Measurements from ENCODE around the gene MSANTD4.
"Not testable (repeated sequence)": the region's sequence is repeated elsewhere in the genome, so short reads cannot be mapped to it uniquely, and the experiment has no call there.

The MSANTD4 gene

DNA sequence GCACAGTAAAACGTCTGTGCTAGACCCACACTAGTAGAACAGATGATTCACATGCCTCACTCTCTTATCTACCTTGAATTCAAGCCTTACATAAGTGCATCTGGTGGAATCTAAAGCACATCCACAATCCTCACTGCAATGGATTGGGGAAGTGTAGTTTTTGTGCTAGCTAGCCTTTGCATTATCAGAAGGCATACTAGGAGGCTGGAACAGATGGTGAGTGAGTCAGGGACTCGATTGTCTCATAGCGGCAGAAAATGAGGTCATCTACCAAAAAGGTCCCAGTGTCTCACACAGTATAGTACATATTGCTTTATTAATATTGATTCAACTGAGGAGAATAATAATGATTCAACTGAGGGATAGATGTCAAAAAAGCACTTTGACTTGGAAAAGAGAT is 9.3 kb downstream of the MSANTD4 start:
- TF ChIP-seq, protein P1, sequence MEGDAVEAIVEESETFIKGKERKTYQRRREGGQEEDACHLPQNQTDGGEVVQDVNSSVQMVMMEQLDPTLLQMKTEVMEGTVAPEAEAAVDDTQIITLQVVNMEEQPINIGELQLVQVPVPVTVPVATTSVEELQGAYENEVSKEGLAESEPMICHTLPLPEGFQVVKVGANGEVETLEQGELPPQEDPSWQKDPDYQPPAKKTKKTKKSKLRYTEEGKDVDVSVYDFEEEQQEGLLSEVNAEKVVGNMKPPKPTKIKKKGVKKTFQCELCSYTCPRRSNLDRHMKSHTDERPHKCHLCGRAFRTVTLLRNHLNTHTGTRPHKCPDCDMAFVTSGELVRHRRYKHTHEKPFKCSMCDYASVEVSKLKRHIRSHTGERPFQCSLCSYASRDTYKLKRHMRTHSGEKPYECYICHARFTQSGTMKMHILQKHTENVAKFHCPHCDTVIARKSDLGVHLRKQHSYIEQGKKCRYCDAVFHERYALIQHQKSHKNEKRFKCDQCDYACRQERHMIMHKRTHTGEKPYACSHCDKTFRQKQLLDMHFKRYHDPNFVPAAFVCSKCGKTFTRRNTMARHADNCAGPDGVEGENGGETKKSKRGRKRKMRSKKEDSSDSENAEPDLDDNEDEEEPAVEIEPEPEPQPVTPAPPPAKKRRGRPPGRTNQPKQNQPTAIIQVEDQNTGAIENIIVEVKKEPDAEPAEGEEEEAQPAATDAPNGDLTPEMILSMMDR (IDR thresholded peaks at IDR 0.05; ENCODE audit: low read depth, low read length): no peak
- H3K4me3 ChIP-seq (ENCODE audit: low read depth, low read length): no peak overlapping the region

DNA sequence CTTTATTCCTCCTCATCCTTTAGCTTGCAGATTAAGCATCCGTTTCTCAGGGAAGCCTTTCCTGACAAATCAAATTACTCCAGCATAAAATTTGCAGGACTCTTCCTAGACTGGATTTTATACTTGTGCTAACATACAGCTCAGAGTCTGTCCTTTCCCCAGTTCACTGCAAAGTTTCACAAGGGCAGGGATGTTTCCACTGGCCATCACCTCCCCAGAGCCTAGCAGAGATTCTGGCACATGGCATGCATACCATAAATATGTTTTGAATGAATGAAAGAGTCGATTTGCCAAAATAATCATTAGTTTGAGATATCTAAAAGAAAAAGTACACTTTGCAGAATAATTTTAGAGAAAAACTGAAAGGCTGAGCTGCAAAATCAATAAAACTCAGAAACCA is 10.6 kb downstream of the MSANTD4 start:
- TF ChIP-seq, protein P1 (IDR thresholded peaks at IDR 0.05; ENCODE audit: low read depth, low read length): no peak
- H3K4me3 ChIP-seq (ENCODE audit: low read depth, low read length): no peak overlapping the region

DNA sequence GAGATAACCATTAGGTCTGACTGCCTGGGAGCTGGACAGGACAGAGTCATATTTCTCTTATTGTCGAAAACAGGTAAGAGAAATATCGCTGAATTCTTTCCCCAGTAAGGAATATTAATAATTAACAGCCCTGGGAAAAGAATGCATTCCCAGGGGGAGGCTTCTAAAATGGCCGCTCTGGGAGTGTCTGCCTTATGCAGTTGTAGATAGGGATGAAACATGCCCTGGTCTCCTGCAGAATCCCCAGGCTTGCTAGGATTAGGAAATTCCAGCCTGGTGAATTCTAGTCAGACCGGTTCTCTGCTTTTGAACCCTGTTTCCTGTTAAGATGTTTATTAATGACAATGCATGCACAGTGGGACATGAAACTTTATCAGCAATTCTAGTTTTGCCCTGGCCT is 18.9 kb downstream of the MSANTD4 start:
- not testable (repeated sequence) for H3K4me3 ChIP-seq (ENCODE audit: low read depth, low read length)

DNA sequence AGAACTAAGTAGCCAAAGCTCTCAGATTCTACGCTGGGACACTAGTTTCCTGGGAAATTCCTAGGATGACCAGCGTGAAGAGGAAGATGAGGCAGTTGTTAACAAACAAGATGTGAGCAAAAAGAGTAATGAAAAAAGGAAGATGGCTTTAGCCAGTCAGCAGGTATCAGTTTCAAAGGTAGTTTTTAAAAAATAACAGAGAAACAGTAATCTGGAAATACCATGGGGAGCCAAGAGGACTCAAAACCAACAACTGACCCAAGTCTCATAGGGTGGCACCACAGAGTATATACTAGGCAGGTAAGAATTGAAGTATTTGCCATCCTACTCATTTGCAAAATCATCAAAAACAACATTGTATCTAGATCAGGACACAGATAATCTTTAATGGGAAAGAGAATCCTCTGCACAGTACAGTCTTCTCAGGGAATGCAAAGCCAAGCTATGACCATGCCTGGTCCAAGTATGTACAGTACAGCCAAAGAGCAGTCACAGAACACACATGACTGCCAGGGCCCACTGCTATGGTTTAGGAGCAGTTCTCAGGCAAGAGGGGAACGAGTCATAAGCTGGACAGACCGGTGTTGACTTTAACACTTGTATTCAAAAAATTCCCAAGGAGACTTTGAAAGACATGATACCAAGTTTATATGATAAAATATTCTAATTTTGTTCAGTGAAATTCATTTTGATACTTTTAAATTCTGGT is 20.6 kb downstream of the MSANTD4 start:
- H3K4me3 ChIP-seq (ENCODE audit: low read depth, low read length): no peak overlapping the region
- TF ChIP-seq, protein P1 (IDR thresholded peaks at IDR 0.05; ENCODE audit: low read depth, low read length): no peak

DNA sequence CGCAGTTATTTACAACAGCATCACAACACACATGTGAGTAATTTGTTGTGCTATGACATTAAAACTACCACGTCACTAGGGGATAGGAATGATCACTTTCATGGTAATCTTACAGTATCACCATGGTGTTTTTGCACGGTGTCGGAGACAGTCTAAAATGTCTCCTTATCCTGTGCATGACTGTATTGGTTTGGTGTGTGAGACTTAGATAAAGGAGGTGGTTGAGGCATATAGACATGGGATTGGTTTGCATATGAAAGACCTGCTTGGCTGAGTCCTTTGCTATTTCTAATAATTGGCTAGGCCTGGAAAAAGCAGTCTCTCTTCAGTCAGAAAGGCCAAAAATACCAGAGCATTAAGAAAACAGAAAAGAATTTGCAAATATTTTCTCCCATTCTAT is 30.2 kb downstream of the MSANTD4 start:
- TF ChIP-seq, protein P1 (IDR thresholded peaks at IDR 0.05; ENCODE audit: low read depth, low read length): no peak
- H3K4me3 ChIP-seq (ENCODE audit: low read depth, low read length): no peak overlapping the region

DNA sequence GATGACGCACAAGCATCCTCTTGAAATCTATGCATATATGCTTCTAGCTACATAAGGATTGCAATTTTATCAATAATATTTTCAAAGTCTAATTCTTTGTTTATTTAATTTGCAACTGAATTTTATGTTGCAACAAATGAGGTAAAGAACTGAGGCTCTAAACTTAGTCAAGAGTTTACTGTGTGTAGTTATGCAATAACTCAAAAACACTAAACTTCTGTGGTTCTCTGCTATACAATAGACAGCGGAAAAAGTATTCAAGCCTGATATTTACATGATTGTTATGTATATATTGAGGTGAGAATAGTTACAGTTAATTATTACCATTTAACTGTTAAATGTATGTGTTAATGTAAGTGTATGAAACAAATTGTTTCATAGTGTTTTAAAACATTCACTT is 32.9 kb downstream of the MSANTD4 start:
- TF ChIP-seq, protein P1 (IDR thresholded peaks at IDR 0.05; ENCODE audit: low read depth, low read length): no peak
- H3K4me3 ChIP-seq (ENCODE audit: low read depth, low read length): no peak overlapping the region

DNA sequence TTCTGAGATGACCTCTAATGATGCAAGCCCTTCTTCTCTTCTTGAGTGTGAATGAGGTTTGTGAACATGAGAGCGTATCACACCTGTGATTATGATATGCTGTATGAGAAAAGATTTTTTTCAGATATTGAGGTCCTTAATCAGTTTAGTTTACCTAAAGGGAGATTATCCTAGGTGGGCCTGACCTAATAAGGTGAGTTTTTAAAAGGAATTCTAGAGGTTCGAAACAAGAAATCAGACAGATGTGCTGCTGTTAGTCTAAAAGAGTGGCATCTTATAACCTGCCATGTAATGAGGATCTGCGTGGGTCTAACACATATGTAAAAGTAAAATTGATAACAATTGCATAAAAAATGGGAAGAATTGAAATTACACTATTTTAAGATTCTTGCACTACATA is 33.8 kb downstream of the MSANTD4 start:
- TF ChIP-seq, protein P1 (IDR thresholded peaks at IDR 0.05; ENCODE audit: low read depth, low read length): no peak
- no peak overlapping the region for H3K4me3 ChIP-seq (ENCODE audit: low read depth, low read length)

DNA sequence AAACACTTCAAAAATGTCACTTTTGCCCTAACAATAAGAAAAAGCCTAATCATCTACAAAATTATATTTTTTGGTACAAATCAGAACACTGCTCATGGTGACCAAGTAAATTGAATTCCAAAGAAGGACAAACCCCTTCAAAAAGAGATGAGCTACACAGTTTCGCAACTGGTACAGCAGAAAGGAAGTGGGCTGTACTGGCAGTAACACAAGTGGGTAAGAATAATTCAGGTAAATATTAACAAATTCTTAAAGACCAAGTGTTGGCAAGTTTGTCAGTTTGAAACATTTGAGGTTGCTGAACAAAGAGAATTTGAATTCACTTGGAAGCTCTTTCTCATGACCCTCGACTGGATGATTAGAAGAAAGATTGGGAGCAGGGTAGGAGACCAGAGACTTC is 35.5 kb downstream of the MSANTD4 start:
- no peak overlapping the region for H3K4me3 ChIP-seq (ENCODE audit: low read depth, low read length)
- TF ChIP-seq, protein P1 (IDR thresholded peaks at IDR 0.05; ENCODE audit: low read depth, low read length): no peak

Data from WI38 (cell line).